CD4-positive, alpha-beta T cell treated with Interleukin-6 for 4 hours (primary cell): ENCODE measurements around the gene ANKRD40CL.
A peak's percentile ranks its signal among the peaks of the same experiment; 100 is the strongest.
"Not testable (repeated sequence)": the region's sequence is repeated elsewhere in the genome, so short reads cannot be mapped to it uniquely, and the experiment has no call there.

Source experiments
- DNase-seq: peaks from one replicate; pipeline ENCODE4 v3.0.0-alpha.2; 2020; ENCODE audit warnings: mixed read lengths

ANKRD40CL gene

GRCh38 chr17:50758524-50758923, 8.8 kb downstream of the ANKRD40CL start:
- no peak for DNase-seq

GRCh38 chr17:50754521-50754920, 12.8 kb downstream of the ANKRD40CL start:
- no peak for DNase-seq

- DNase-seq: no peak
Measured at GRCh38 chr17:50749245-50749644, 18.1 kb downstream of the ANKRD40CL start.

- DNase-seq: no peak
Measured at GRCh38 chr17:50745631-50746030, 21.7 kb downstream of the ANKRD40CL start.

- no peak for DNase-seq
Measured at GRCh38 chr17:50739098-50739497, 28.2 kb downstream of the ANKRD40CL start.

GRCh38 chr17:50737118-50737698, 30.1 kb downstream of the ANKRD40CL start:
- no peak for DNase-seq

GRCh38 chr17:50735287-50735686, 32.0 kb downstream of the ANKRD40CL start:
- DNase-seq: no peak

GRCh38 chr17:50731575-50732460, 35.5 kb downstream of the ANKRD40CL start:
- no peak for DNase-seq

GRCh38 chr17:50728881-50729765, 38.2 kb downstream of the ANKRD40CL start:
- no peak for DNase-seq

- DNase-seq: no peak
Measured at GRCh38 chr17:50728112-50728429, 39.2 kb downstream of the ANKRD40CL start.

- DNase-seq: no peak
Measured at GRCh38 chr17:50725769-50726655, 41.3 kb downstream of the ANKRD40CL start.

- DNase-seq: not testable (repeated sequence)
Measured at GRCh38 chr17:50724622-50725021, 42.7 kb downstream of the ANKRD40CL start.

GRCh38 chr17:50722746-50723145, 44.6 kb downstream of the ANKRD40CL start:
- no peak for DNase-seq

GRCh38 chr17:50721194-50722010, 45.9 kb downstream of the ANKRD40CL start:
- DNase-seq: no peak

- no peak for DNase-seq
Measured at GRCh38 chr17:50719924-50720794, 47.2 kb downstream of the ANKRD40CL start.

- DNase-seq: peak; percentile 93
Measured at GRCh38 chr17:50719144-50719923, 48.0 kb downstream of the ANKRD40CL start, which contains the start of gene LUC7L3. LUC7L3 (plus strand) TSS chr17:50719603; CDS start chr17:50719733, 130 bp downstream.

GRCh38 chr17:50715471-50715870, 51.8 kb downstream of the ANKRD40CL start:
- no peak for DNase-seq

GRCh38 chr17:50712641-50713040, 54.7 kb downstream of the ANKRD40CL start:
- DNase-seq: no peak
